Measurements from ENCODE around the gene TSPAN13. TPM values are rescaled to one million over a fixed set of nuclear protein-coding genes. Genes with fewer than 3 reads are reported as not detected.

The TSPAN13 gene
- total and polyA plus RNA-seq, 2 of the 4 experiments (the other 2 are of a cell fraction), result 3.0 to 5.0 TPM

DNA sequence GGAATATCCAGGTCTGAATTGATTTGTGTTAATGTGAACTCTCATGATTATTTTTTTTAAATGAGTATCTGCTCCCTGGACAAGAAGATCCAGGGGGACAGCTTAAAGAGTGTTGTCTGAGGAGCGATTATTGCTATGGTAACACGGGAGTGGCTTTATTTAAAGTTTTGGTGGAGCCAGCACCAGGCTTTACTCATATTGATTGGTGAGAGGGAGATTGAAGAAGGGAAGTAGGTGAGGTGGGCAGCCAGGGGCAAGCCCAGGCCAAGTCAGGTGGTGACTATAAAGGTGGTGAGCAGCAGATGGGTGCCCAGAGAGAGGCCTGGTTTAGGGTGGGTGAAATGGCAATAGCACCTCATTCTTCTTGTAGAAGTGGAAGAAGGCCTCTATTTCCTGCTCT lies 61.4 kb downstream of the TSPAN13 start:
- Histone ChIP-seq H2BK20ac (ENCODE audit: low read depth, low read length) (no peak overlapping the region), H3K9me1 (ENCODE audit: insufficient read depth, low read length) (no peaks in the 10 kb centered on the region), H3K27ac (ENCODE audit: insufficient read depth, low read length) (no peak overlapping the region), H3K4me2 (ENCODE audit: low read depth, low read length) (no peak overlapping the region), H4K8ac (ENCODE audit: low read depth in 2 of 2, low read length in 2 of 2) (no peak overlapping the region), H2AFZ (replicated peaks; ENCODE audit: low read length, poor library complexity) (no peak overlapping the region), H3K4me1 (ENCODE audit: control insufficient read depth, insufficient read depth, low read length) (peaks cover 4% of the 10 kb centered on the region; the same call in 1 of the 2 replicates), H3K56ac (ENCODE audit: extremely low read depth, insufficient read depth, low read length) (no peak overlapping the region), H4K5ac (ENCODE audit: low read depth, low read length) (no peak overlapping the region), H2AK5ac (ENCODE audit: low read depth, low read length) (no peak overlapping the region), H2BK15ac (ENCODE audit: low read depth, low read length) (no peak overlapping the region), H4K91ac (ENCODE audit: insufficient read depth, low read depth, low read length) (no peak overlapping the region), H3K4ac (ENCODE audit: low read depth, low read length) (no peak overlapping the region), H3K18ac (ENCODE audit: low read depth, low read length) (no peak overlapping the region), H3K23ac (ENCODE audit: low read depth, low read length) (no peak overlapping the region), H2BK120ac (ENCODE audit: low read depth, low read length) (no peak overlapping the region), H2AK9ac (replicated peaks; ENCODE audit: low read depth, low read length, poor library complexity) (no peak overlapping the region), H3K36me3 (ENCODE audit: control insufficient read depth, insufficient read depth, low read length) (no peaks in the 10 kb centered on the region), H3K14ac (replicated peaks; ENCODE audit: low read depth, low read length) (no peak overlapping the region), H3K79me1 (ENCODE audit: low read depth in 1 of 2, low read length in 2 of 2) (no peaks in the 10 kb centered on the region), H3K9me3 (ENCODE audit: control insufficient read depth, insufficient read depth, low read length) (no peaks in the 10 kb centered on the region), H3K4me3 (ENCODE audit: insufficient read depth, low read depth, low read length) (no peak overlapping the region), H3K9ac (ENCODE audit: low read depth, low read length) (no peak overlapping the region), H2BK5ac (ENCODE audit: low read depth, low read length, poor library complexity, severe bottlenecking) (no peak overlapping the region), H4K20me1 (ENCODE audit: insufficient read depth, low read length) (no peaks in the 10 kb centered on the region), H3K27me3 (ENCODE audit: control insufficient read depth, insufficient read depth, low read length) (no peaks in the 10 kb centered on the region)
- no TSS peak for BruUV-seq (replicated peaks)
- DNase-seq (no peak), ATAC-seq (ENCODE audit: low read depth) (no peak)
- no peak for TF ChIP-seq CEBPB (IDR thresholded peaks at IDR 0.05; ENCODE audit: low read depth, low read length)
- TF ChIP-seq, protein P1, sequence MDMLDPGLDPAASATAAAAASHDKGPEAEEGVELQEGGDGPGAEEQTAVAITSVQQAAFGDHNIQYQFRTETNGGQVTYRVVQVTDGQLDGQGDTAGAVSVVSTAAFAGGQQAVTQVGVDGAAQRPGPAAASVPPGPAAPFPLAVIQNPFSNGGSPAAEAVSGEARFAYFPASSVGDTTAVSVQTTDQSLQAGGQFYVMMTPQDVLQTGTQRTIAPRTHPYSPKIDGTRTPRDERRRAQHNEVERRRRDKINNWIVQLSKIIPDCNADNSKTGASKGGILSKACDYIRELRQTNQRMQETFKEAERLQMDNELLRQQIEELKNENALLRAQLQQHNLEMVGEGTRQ (IDR thresholded peaks at IDR 0.05; ENCODE audit: low read depth, low read length), result no peak
- no peak for TF ChIP-seq RFX5 (IDR thresholded peaks at IDR 0.05; ENCODE audit: low read depth, low read length)
- no peak for TF ChIP-seq RCOR1 (IDR thresholded peaks at IDR 0.05; ENCODE audit: insufficient replicate concordance, low read length)
- TF ChIP-seq FOS (IDR thresholded peaks at IDR 0.05; ENCODE audit: low read depth, low read length), result no peak
- TF ChIP-seq CHD1 (IDR thresholded peaks at IDR 0.05; ENCODE audit: low read depth, low read length), result no peak
- no peak for TF ChIP-seq RAD21 (IDR thresholded peaks at IDR 0.05; ENCODE audit: low read length)
- dilution Hi-C loops (cut with HindIII; ENCODE audit: low sequenced_read_pairs, unreplicated experiment), result no loop called here
- WGBS, 2 experiments (ENCODE audit: extremely low coverage in 2 of 2, insufficient read length in 1 of 2), result no CpG with 5 or more reads among the region's 2 CpGs
- intact Hi-C loops (cut with micrococcal nuclease), result no loop called here
- CTCF ChIA-PET, result no interaction called here
- POLR2A ChIA-PET (ENCODE audit: unreplicated experiment), result interaction anchor here (0.6 kb wide), 1 partner anchor 173 kb away, joined by 3 read pairs; no protein-coding TSS in a partner anchor
- in situ Hi-C loops (cut with MboI; ENCODE audit: low sequenced_read_pairs), result no loop called here
